Panc1 (cell line): ENCODE measurements around the gene PHRF1.

Experiments
- POLR2AphosphoS5 ChIP-seq: IDR thresholded peaks from 2 replicates; pipeline ENCODE4 v1.6.1; 2012; ENCODE audit warnings: mild to moderate bottlenecking, low read depth, low read length, moderate library complexity
- TF ChIP-seq, protein P1 (sequence below): fragments of 450-650 bp; IDR thresholded peaks from 2 replicates; pipeline ENCODE4 v1.5.1; 2017; ENCODE audit warnings: mild to moderate bottlenecking

DNA sequence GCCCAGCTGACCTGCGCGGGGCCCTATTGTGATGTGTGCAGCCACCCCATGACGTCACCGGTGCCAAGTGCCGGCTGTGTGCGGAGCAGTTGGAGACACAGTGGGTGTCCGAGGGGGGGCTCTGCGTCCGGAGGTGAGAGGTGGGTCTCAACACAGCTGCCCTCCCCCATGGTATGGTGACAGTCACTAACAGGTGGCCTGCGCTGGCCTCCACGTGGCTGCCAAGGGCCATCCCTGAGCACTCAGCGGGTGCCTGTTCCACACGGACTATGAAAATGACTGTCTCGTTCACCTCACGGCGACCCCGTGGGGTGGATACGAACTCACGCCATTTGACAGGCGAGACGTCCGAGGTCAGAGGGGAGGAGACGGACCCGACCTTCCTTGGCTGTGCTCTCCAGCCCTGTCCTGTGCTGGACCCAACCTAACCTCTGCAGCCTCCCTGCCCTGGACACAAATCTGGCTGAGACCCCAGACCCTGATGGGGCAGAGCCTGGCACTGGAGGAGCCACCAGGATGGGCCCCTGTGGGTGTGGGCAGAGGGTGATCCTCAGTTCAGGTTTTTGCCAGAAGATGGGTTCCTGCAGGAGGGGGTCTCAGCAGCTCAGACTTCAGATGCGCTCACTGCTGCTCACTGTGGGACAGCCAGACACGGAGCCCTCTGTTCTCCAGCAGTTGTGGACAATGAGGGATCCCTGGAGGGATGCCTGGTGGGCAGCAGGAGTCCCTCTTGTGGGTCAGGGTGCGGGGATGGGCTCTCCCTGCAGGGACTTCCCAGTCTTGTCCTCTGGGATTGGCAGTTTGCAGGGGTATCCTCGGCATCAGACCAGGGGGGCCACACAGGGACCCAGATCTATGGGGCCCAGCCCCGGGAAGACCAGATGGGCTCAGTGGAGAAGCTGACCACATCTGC lies 47.2 kb upstream of the PHRF1 start:
- TF ChIP-seq, protein P1, sequence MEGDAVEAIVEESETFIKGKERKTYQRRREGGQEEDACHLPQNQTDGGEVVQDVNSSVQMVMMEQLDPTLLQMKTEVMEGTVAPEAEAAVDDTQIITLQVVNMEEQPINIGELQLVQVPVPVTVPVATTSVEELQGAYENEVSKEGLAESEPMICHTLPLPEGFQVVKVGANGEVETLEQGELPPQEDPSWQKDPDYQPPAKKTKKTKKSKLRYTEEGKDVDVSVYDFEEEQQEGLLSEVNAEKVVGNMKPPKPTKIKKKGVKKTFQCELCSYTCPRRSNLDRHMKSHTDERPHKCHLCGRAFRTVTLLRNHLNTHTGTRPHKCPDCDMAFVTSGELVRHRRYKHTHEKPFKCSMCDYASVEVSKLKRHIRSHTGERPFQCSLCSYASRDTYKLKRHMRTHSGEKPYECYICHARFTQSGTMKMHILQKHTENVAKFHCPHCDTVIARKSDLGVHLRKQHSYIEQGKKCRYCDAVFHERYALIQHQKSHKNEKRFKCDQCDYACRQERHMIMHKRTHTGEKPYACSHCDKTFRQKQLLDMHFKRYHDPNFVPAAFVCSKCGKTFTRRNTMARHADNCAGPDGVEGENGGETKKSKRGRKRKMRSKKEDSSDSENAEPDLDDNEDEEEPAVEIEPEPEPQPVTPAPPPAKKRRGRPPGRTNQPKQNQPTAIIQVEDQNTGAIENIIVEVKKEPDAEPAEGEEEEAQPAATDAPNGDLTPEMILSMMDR: no peak
- TF ChIP-seq POLR2AphosphoS5: no peak
